ENCODE results near the gene PNMT. TPM values are rescaled to one million over a fixed set of nuclear protein-coding genes. Genes with fewer than 3 reads are reported as not detected.

The PNMT gene
- total and polyA plus RNA-seq, 2 donors (not counting 1 experiment from before 2014, with no cell fraction given): not detected

DNA sequence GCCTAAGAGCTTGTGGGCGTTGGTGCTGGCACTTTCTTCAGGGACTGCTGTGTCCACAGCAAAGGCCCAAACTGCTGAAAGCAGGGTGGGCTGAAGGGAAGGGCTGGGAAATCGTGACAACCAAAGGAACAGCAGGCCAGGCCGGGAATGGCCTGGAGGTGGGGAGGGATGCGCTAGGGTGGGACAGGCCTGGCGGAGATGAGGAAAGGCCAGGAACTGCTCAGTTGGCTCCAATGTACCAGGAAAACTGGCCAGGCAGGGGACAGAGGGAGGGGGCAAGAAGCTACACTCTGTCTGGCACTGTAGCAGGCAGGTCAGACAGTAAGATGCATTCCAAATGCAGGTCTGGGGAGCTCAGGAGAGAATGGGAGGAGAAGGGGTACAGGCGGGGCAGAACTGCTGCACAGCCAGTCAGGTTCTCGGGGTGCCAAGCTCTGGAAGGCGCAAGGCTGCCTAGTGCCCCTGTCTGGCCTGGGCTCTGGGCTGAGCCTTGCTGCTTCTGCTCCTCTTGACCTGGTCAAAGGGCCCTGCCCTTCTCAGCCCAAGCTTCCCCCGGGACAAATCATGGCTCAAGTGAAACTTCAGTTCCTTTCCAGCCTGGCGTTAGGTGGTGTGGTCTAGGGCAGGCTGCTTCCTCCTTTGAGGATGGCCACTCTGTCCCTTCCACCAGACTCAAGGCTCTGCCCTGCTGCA is 7.3 kb downstream of the PNMT start:
- Histone ChIP-seq H3K4me1 (ENCODE audit: control insufficient read depth, extremely low read depth, insufficient read depth, low read length) (no peaks in the 10 kb centered on the region), H3K4me3 (replicated peaks in 1 of 4; ENCODE audit: control extremely low read depth in 1 of 4, insufficient read depth in 1 of 4, low read depth in 3 of 4, low read length in 4 of 4) (no peak overlapping the region), H3K9ac (ENCODE audit: insufficient read depth, low read length) (no peak overlapping the region), H2AFZ (ENCODE audit: low read length) (no peak overlapping the region), H3K4me2 (ENCODE audit: extremely low read depth, insufficient read depth, low read length) (no peak overlapping the region), H3K9me3 (ENCODE audit: control insufficient read depth, insufficient read depth, low read depth, low read length) (no peaks in the 10 kb centered on the region), H3K36me3 (ENCODE audit: control insufficient read depth, insufficient read depth, low read length) (no peaks in the 10 kb centered on the region), H3K27ac (ENCODE audit: insufficient read depth, low read length) (no peak overlapping the region), H4K20me1 (ENCODE audit: control insufficient read depth, extremely low read depth, insufficient read depth, low read length) (no peaks in the 10 kb centered on the region), H3K27me3 (ENCODE audit: control insufficient read depth, insufficient read depth, low read length) (peaks cover 14% of the 10 kb centered on the region), H3K79me2 (ENCODE audit: control insufficient read depth, insufficient read depth, low read length) (no peaks in the 10 kb centered on the region)
- TF ChIP-seq, protein P1, sequence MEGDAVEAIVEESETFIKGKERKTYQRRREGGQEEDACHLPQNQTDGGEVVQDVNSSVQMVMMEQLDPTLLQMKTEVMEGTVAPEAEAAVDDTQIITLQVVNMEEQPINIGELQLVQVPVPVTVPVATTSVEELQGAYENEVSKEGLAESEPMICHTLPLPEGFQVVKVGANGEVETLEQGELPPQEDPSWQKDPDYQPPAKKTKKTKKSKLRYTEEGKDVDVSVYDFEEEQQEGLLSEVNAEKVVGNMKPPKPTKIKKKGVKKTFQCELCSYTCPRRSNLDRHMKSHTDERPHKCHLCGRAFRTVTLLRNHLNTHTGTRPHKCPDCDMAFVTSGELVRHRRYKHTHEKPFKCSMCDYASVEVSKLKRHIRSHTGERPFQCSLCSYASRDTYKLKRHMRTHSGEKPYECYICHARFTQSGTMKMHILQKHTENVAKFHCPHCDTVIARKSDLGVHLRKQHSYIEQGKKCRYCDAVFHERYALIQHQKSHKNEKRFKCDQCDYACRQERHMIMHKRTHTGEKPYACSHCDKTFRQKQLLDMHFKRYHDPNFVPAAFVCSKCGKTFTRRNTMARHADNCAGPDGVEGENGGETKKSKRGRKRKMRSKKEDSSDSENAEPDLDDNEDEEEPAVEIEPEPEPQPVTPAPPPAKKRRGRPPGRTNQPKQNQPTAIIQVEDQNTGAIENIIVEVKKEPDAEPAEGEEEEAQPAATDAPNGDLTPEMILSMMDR (conservative IDR thresholded peaks at IDR 0.05 in 1 of 2, IDR thresholded peaks at IDR 0.05 in 1 of 2; ENCODE audit: low read depth in 1 of 2, low read length in 2 of 2): no peak
- TF ChIP-seq EZH2 (IDR thresholded peaks at IDR 0.05; ENCODE audit: low read length, missing control alignments): no peak
- no peak for DNase-seq (ENCODE audit: low read depth in 2 of 2)

DNA sequence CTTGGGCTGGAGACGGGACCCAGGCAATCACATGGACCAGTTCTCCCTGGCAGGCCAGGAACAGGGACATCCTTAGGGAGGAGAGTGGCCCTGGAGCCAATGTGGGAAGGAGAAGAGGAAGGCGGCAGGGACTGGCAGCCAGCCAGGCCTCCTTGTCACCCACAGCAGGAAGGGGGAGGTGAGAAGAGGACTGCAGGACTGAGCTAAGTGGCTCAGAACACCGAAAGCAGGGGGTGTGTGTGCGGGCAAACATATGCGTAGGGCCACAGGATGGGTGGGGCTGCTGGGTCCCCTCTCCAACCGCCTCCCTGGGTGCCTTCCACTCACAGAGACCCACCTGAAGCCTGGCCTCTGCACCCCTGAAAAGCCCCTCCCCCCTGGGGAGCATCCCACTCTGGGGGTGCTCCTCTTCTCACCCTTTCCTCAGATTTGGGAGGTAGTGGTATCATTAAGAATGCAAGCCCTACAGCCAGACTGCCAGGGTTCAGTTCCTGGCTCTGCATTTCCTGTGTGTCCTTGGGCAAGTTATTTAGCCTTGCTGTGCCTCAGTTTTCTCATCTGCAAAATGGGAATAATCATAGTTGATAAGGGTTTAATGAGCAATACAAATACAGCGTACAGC is 8.1 kb downstream of the PNMT start:
- no peak overlapping the region for H2AFZ ChIP-seq (ENCODE audit: low read length)
- no peaks in the 10 kb centered on the region for H3K79me2 ChIP-seq (ENCODE audit: control insufficient read depth, insufficient read depth, low read length)
- H3K9ac ChIP-seq (ENCODE audit: insufficient read depth, low read length): no peak overlapping the region
- H3K9me3 ChIP-seq (ENCODE audit: control insufficient read depth, insufficient read depth, low read depth, low read length): no peaks in the 10 kb centered on the region
- no peaks in the 10 kb centered on the region for H3K4me1 ChIP-seq (ENCODE audit: control insufficient read depth, extremely low read depth, insufficient read depth, low read length)
- H3K27me3 ChIP-seq (ENCODE audit: control insufficient read depth, insufficient read depth, low read length): peaks cover 6% of the 10 kb centered on the region
- DNase-seq (ENCODE audit: low read depth in 2 of 2): no peak
- TF ChIP-seq EZH2 (IDR thresholded peaks at IDR 0.05; ENCODE audit: low read length, missing control alignments): no peak
- TF ChIP-seq, protein P1 (conservative IDR thresholded peaks at IDR 0.05 in 1 of 2, IDR thresholded peaks at IDR 0.05 in 1 of 2; ENCODE audit: low read depth in 1 of 2, low read length in 2 of 2): no peak
- no peaks in the 10 kb centered on the region for H4K20me1 ChIP-seq (ENCODE audit: control insufficient read depth, extremely low read depth, insufficient read depth, low read length)
- no peaks in the 10 kb centered on the region for H3K36me3 ChIP-seq (ENCODE audit: control insufficient read depth, insufficient read depth, low read length)
- no peak overlapping the region for H3K4me3 ChIP-seq (replicated peaks in 1 of 4; ENCODE audit: control extremely low read depth in 1 of 4, insufficient read depth in 1 of 4, low read depth in 3 of 4, low read length in 4 of 4)
- no peak overlapping the region for H3K27ac ChIP-seq (ENCODE audit: insufficient read depth, low read length)
- H3K4me2 ChIP-seq (ENCODE audit: extremely low read depth, insufficient read depth, low read length): no peak overlapping the region

GRCh38 chr17:39677072-39677471 is 8.8 kb downstream of the PNMT start:
- no peaks in the 10 kb centered on the region for H3K4me1 ChIP-seq (ENCODE audit: control insufficient read depth, extremely low read depth, insufficient read depth, low read length)
- no peaks in the 10 kb centered on the region for H4K20me1 ChIP-seq (ENCODE audit: control insufficient read depth, extremely low read depth, insufficient read depth, low read length)
- no peak overlapping the region for H2AFZ ChIP-seq (ENCODE audit: low read length)
- H3K27me3 ChIP-seq (ENCODE audit: control insufficient read depth, insufficient read depth, low read length): no peaks in the 10 kb centered on the region
- no peaks in the 10 kb centered on the region for H3K9me3 ChIP-seq (ENCODE audit: control insufficient read depth, insufficient read depth, low read depth, low read length)
- H3K4me2 ChIP-seq (ENCODE audit: extremely low read depth, insufficient read depth, low read length): no peak overlapping the region
- no peak overlapping the region for H3K9ac ChIP-seq (ENCODE audit: insufficient read depth, low read length)
- no peak for TF ChIP-seq EZH2 (IDR thresholded peaks at IDR 0.05; ENCODE audit: low read length, missing control alignments)
- TF ChIP-seq, protein P1 (conservative IDR thresholded peaks at IDR 0.05 in 1 of 2, IDR thresholded peaks at IDR 0.05 in 1 of 2; ENCODE audit: low read depth in 1 of 2, low read length in 2 of 2): no peak
- no peak overlapping the region for H3K4me3 ChIP-seq (replicated peaks in 1 of 4; ENCODE audit: control extremely low read depth in 1 of 4, insufficient read depth in 1 of 4, low read depth in 3 of 4, low read length in 4 of 4)
- no peak overlapping the region for H3K27ac ChIP-seq (ENCODE audit: insufficient read depth, low read length)
- DNase-seq (ENCODE audit: low read depth in 2 of 2): no peak
- no peaks in the 10 kb centered on the region for H3K36me3 ChIP-seq (ENCODE audit: control insufficient read depth, insufficient read depth, low read length)
- H3K79me2 ChIP-seq (ENCODE audit: control insufficient read depth, insufficient read depth, low read length): no peaks in the 10 kb centered on the region
